HUES64 (cell line): ENCODE results near the gene CHST11.

Experiments used
- H3K27ac ChIP-seq: 2 replicates; pipeline ENCODE4 v1.7.0; 2013; ENCODE audit warnings: low read depth, low read length, inconsistent platforms
- H3K27me3 ChIP-seq: 2 replicates; pipeline ENCODE4 v1.6.1; 2013; ENCODE audit warnings: mild to moderate bottlenecking, low read length; ENCODE audit not compliant: insufficient read depth
- H3K36me3 ChIP-seq: 2 replicates; pipeline ENCODE4 v1.6.1; 2013; ENCODE audit warnings: mild to moderate bottlenecking, low read length; ENCODE audit not compliant: insufficient read depth
- H3K4me1 ChIP-seq: 2 replicates; pipeline ENCODE4 v1.6.1; 2013; ENCODE audit warnings: mild to moderate bottlenecking, low read length, moderate library complexity; ENCODE audit not compliant: insufficient read depth
- H3K4me3 ChIP-seq: 2 replicates; pipeline ENCODE4 v1.5.1; 2013; ENCODE audit warnings: mild to moderate bottlenecking, low read length, moderate library complexity
- H3K9ac ChIP-seq: 2 replicates; pipeline ENCODE4 v1.6.1; 2013; ENCODE audit warnings: mild to moderate bottlenecking, low read depth, low read length
- H3K9me3 ChIP-seq: 2 replicates; pipeline ENCODE4 v1.6.1; 2013; ENCODE audit warnings: low read depth, low read length; ENCODE audit not compliant: insufficient read depth
- WGBS: fragments of 150-250, 120-280 bp; methylation state at CpG from one replicate; pipeline ENCODE4 v1.1.7; 2013; ENCODE audit warnings: missing lambda C conversion rate; 5-methylcytosine and 5-hydroxymethylcytosine counted together

Gene CHST11

DNA sequence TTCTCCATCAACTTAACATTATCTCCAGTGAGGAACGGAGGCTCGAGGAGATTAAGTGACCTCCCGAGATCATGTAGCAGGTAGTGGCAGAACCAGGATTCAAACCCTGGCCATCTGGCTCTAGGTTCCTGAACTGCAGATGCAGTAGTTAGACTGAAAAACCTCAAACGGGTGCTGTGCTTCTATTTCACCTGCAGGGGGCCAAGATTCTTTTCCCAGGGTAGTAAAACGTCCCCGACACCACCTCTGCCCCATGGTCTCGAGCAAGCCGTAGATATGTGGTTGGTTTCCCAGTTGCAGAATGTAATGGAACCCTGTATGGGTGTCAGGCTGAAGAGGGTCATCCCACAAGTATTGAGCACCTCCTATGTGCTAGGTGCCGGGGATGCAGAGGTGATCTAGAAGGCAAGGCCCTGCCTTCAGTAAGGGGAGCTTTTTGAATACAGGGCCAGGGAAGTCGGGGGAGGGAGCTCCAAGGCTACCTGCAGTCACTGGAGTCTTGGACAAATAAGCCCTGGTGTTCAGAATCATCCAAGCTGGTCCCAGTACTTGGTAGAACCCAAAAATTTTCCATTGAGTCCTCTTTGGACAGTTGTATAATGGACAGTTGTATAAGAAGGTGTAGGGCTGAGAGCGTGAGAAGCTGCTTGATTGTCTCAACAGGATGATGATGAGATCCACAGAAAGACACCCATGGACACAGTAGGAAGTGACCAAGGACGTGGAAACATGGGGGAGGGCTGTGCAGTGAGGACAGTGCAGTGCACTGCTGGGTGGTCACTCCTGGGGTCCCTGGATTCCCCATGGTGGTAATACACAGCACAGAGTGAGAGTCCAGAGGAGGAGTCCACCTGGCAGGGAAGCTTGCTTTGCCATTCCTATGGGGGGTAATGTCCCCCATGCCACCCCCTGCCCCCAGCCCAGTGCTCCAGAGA is 197.2 kb downstream of the CHST11 start:
- Histone ChIP-seq H3K27ac (no peak overlapping the region), H3K36me3 (no peaks in the 10 kb centered on the region), H3K4me3 (no peak overlapping the region), H3K9ac (no peak overlapping the region), H3K9me3 (no peaks in the 10 kb centered on the region), H3K4me1 (peaks cover 37% of the 10 kb centered on the region), H3K27me3 (no peaks in the 10 kb centered on the region)
- WGBS = 82% methylated on average over 12 of the region's 12 CpGs

DNA sequence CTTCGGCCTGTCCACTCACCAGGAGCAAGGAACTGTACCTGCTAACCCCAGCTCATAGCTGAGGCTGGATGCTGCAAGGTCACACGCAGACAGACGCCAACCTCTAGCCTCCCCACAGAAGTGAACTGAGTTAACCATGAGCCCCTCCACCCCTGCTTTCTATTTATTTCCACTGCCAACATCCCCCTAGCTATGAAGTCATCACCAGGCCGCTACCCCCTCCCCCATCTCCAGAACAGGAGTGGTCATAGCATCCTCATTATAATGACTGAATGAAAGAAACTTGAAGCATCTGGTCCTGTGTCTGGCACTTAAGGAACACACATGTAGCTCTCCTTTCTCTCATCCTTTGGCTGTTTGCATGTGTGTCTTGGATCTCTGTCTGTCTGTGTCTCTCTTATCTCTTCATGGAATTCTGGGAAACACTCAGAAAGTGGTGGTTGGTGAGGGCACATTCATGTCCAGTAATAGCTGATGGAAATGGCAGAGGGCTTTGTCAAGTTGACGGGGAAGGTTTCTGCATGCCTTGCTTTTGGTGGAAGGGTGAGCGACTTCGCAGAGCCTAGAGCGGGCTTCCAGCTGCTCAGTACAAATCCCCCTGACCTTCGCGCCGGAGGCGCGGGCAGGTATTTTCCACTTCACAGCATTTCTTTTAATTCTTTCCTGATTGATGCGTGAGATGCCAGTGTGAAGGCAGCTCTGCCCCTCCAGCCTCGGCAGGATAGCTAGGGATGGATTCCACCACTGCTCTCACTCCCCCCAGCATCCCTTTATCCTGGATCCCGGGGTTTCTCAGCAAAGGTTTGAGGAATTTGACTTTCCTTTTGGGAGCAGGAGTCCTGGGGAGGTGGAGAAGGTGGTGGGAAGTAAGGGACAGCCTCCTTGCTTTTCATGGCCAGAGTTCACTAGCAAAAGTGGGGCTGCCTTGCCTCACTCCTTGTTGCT is 198.2 kb downstream of the CHST11 start:
- WGBS = 87% methylated on average over 16 of the region's 16 CpGs
- Histone ChIP-seq H3K9me3 (no peaks in the 10 kb centered on the region), H3K36me3 (no peaks in the 10 kb centered on the region), H3K9ac (no peak overlapping the region), H3K4me1 (peaks cover 37% of the 10 kb centered on the region), H3K27me3 (no peaks in the 10 kb centered on the region), H3K4me3 (no peak overlapping the region), H3K27ac (no peak overlapping the region)

DNA sequence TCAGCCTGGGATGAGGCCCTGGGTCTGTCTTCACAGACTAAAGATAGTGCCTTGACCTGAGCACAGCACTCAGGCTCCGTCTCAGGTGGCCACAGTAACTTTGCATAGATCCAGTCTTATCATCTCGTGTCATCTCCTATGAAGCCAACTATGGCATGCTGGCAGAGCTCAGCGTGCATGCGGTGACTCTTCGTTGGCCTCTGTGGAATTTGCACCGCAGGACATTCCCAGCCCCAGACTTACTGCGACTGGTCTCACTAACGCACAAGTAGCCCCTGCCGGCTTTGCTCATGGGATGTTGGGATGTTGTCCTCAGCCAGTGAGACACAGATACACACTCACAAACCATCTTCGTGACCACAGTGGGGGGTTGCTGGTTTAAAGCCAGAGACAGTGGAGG is 199.6 kb downstream of the CHST11 start:
- no peak overlapping the region for H3K27ac ChIP-seq
- H3K9me3 ChIP-seq = no peaks in the 10 kb centered on the region
- H3K4me3 ChIP-seq = no peak overlapping the region
- no peaks in the 10 kb centered on the region for H3K36me3 ChIP-seq
- H3K27me3 ChIP-seq = no peaks in the 10 kb centered on the region
- no peak overlapping the region for H3K9ac ChIP-seq
- 78% methylated on average over 9 of the region's 10 CpGs for WGBS
- H3K4me1 ChIP-seq = peaks cover 29% of the 10 kb centered on the region

DNA sequence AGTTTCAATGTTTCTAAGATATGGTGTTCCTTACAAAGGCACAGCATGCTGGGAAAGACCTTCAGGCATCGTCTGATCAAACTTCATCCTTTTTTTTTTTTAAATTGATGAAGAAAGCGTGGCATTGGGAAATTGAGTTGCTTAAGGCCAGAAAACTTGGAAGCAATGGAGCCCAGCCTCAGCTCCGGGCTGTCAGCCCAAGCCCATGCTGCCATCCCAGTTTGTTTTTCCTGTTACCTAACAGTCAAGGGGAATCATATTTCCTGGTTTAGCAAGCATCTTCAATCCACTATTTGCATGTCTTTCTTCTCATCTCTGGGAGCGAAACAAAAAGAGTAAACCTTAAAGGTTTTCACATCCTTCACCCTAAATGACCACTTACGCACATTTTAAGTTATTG is 200.2 kb downstream of the CHST11 start:
- Histone ChIP-seq H3K4me3 (no peak overlapping the region), H3K9ac (no peak overlapping the region), H3K27ac (no peak overlapping the region), H3K27me3 (no peaks in the 10 kb centered on the region), H3K4me1 (peaks cover 23% of the 10 kb centered on the region), H3K36me3 (no peaks in the 10 kb centered on the region), H3K9me3 (no peaks in the 10 kb centered on the region)
- WGBS = 85% methylated on average over 5 of the region's 5 CpGs

DNA sequence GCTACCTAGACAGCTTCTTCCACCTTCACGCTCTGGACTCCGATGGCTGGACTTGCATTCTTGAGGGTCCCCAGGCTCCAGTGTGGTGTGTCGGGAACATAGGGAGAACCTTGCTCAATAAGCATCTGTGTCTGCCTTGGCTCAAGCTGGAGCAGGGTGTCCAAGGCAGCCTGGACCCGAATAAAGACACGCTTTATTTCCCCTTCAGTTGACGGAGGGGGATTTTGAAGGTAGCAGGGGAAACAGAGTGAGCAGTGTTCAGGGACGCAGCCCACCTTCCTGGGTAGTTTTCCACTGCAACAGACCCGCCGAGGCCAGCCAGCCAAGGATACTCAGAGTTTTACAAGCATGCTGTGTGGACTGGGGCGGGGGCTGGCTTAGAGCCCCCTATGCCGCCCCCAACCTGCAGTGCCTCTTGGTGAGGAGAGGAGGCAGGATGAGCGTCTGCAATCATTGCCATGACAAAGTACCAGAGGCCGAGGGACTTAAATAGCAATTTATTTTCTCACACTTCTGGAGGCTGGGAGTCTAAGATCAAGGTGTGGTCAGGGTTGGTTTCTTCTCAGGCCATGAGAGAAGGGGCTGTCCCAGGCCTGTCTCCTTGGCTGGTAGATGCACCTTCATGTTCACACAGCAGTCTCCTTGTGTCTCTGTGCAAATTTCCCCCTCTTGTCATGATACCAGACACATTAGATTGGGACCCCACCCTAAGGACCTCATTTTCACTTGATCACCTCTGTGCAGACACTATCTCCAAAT is 201.2 kb downstream of the CHST11 start:
- Histone ChIP-seq H3K36me3 (no peaks in the 10 kb centered on the region), H3K9ac (no peak overlapping the region), H3K9me3 (no peaks in the 10 kb centered on the region), H3K27ac (no peak overlapping the region), H3K27me3 (no peaks in the 10 kb centered on the region), H3K4me3 (no peak overlapping the region), H3K4me1 (peaks cover 19% of the 10 kb centered on the region)
- 87% methylated on average over 13 of the region's 13 CpGs for WGBS

DNA sequence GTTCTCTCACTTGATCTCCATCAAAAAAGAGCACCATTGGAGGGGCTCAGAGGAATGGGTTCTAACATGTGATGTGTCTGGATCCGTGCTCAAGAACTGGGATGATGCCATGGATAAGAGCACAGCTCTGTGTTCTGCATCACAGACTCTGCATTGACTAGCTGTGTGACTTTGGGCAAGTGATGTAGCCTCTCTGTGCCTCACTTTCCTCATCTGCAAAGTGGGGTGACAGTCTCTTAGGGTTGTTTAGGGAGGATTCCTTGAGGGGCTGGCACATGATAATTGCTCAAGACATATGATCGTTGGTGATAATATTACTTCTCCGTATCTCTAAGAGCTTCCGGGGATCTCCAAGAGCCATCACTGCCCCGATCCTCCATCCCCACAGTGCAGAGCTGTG is 202.3 kb downstream of the CHST11 start:
- H3K9me3 ChIP-seq = no peaks in the 10 kb centered on the region

DNA sequence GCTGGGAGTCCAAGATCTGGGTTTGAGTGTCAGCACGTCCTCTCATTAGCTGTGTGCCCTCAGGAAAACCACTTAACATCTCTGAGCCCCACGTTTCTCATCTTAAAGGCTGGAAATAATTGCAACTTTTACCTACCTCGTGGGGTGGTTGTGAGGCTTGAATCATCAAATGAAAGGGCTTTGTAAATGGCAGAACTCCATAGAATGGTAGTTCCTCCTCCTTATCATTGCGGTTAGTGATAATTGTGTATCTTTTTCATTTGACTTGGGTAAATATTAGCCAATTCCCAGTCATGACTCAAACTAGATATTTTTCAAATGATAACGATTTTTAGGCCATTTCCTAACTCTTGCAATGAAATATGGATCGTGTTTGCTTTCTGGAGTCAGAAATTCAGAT is 205.5 kb downstream of the CHST11 start:
- no peaks in the 10 kb centered on the region for H3K36me3 ChIP-seq
- H3K27ac ChIP-seq = no peak overlapping the region
- H3K9me3 ChIP-seq = no peaks in the 10 kb centered on the region
- no peaks in the 10 kb centered on the region for H3K27me3 ChIP-seq
- WGBS = 89% methylated on average over 5 of the region's 6 CpGs
- H3K4me3 ChIP-seq = no peak overlapping the region
- H3K9ac ChIP-seq = no peak overlapping the region
- H3K4me1 ChIP-seq = peaks cover 3% of the 10 kb centered on the region; the same call in 1 of the 2 replicates

More for the DNA sequence above, 202.3 kb downstream of the CHST11 start:
- no peak overlapping the region for H3K4me3 ChIP-seq
- H3K4me1 ChIP-seq = peaks cover 19% of the 10 kb centered on the region
- no peaks in the 10 kb centered on the region for H3K36me3 ChIP-seq
- WGBS = 97% methylated on average over 5 of the region's 5 CpGs
- H3K27me3 ChIP-seq = no peaks in the 10 kb centered on the region
- no peak overlapping the region for H3K9ac ChIP-seq
- no peak overlapping the region for H3K27ac ChIP-seq

DNA sequence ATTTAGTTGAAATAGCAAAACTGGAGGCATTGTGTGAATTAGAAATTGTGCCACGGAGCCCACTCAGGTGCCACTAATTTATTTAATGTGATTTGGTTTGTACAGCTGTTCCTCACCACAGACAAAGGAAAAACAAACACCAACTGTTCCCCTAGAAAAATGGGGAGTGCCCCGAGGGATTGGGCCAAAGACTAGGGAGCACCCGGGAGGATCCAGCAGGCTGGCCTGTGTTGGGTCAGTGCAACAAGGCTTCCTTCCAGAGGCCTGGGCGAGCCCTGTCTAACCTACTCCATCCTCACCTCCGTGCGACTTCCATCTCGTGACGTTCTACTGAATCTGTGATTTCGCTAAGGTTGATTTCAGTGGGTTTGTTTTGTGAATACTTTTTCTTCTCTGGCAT is 206.2 kb downstream of the CHST11 start:
- Histone ChIP-seq H3K27ac (no peak overlapping the region), H3K9me3 (no peaks in the 10 kb centered on the region), H3K9ac (no peak overlapping the region), H3K36me3 (no peaks in the 10 kb centered on the region), H3K4me3 (no peak overlapping the region), H3K27me3 (no peaks in the 10 kb centered on the region), H3K4me1 (no peaks in the 10 kb centered on the region)
- 93% methylated on average over 9 of the region's 9 CpGs for WGBS

DNA sequence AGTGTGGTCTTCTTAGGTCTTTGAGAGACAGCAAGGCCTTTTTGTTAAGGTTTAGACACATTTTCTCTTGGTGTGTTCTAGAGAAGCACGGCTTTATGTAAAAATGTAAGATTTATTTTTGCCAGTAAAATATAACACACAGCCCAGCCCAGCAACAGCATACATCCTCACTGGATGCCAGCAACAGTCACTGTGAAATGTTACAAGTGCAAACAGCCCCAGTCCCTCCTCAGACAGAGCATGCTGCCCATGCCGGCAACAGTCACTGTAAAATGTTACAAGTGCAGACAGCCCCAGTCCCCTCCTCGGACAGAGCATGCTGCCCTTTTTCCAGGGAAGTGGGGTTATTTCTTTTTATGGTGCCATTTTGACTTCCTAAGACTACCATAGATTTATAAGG is 207.6 kb downstream of the CHST11 start:
- Histone ChIP-seq H3K36me3 (no peaks in the 10 kb centered on the region), H3K27ac (no peak overlapping the region), H3K9me3 (no peaks in the 10 kb centered on the region), H3K4me1 (peaks cover 5% of the 10 kb centered on the region; the same call in 1 of the 2 replicates), H3K9ac (no peak overlapping the region), H3K27me3 (no peaks in the 10 kb centered on the region), H3K4me3 (no peak overlapping the region)
- 82% methylated on average over 3 of the region's 3 CpGs for WGBS

DNA sequence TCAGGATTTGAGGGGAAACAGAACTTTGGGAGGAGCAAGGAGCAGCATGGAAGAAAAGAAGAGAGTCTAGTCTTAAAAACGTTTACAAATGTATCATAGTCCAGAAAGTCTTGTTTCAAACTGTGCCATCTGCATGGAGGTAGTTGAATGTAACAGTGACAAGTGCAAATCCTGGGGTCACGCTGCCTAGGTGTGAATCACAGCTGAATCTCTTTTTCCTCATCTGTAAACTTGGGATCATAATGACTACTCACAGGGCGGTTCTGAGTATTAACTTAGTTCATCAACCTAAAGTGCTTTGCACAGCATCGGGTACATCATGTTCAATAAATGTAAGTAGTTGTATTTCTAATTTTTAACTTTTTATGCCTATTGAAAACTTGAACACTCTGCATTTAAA is 208.5 kb downstream of the CHST11 start:
- H3K27me3 ChIP-seq = no peaks in the 10 kb centered on the region
- no peaks in the 10 kb centered on the region for H3K36me3 ChIP-seq
- peaks cover 6% of the 10 kb centered on the region; the same call in 1 of the 2 replicates for H3K4me1 ChIP-seq
- H3K4me3 ChIP-seq = no peak overlapping the region
- H3K9me3 ChIP-seq = no peaks in the 10 kb centered on the region
- no peak overlapping the region for H3K27ac ChIP-seq
- WGBS = 93% methylated on average over 3 of the region's 4 CpGs
- no peak overlapping the region for H3K9ac ChIP-seq
